ENCODE data around the gene NPHP3.

The NPHP3 gene

GRCh38 chr3:132694991-132695390 is 27.2 kb downstream of the NPHP3 start:
- Histone ChIP-seq H3K9me3 (ENCODE audit: control insufficient read depth in 1 of 2, low read length in 2 of 2) (no peaks in the 10 kb centered on the region), H3K4me1 (ENCODE audit: control insufficient read depth in 1 of 2, insufficient read depth in 2 of 2, low read length in 2 of 2) (peaks cover 0 to 7% of the 10 kb centered on the region in 2 donors), H3K9ac (ENCODE audit: low read depth in 1 of 2, low read length in 2 of 2) (no peak overlapping the region), H3K4me3 (ENCODE audit: low read depth in 1 of 2, low read length in 2 of 2) (no peak overlapping the region), H3K36me3 (ENCODE audit: control insufficient read depth in 1 of 2, insufficient read depth in 2 of 2, low read length in 2 of 2) (peaks cover 19 to 52% of the 10 kb centered on the region in 2 donors), H3K27ac (ENCODE audit: low read depth, low read length) (no peak overlapping the region), H3K27me3 (ENCODE audit: control insufficient read depth in 1 of 2, insufficient read depth in 2 of 2, low read length in 2 of 2) (no peaks in the 10 kb centered on the region)

- Histone ChIP-seq H3K9ac (ENCODE audit: low read depth in 1 of 2, low read length in 2 of 2) (no peak overlapping the region), H3K4me3 (ENCODE audit: low read depth in 1 of 2, low read length in 2 of 2) (no peak overlapping the region), H3K27ac (ENCODE audit: low read depth, low read length) (no peak overlapping the region), H3K27me3 (ENCODE audit: control insufficient read depth in 1 of 2, insufficient read depth in 2 of 2, low read length in 2 of 2) (no peaks in the 10 kb centered on the region), H3K4me1 (ENCODE audit: control insufficient read depth in 1 of 2, insufficient read depth in 2 of 2, low read length in 2 of 2) (peaks cover 0 to 7% of the 10 kb centered on the region in 2 donors), H3K9me3 (ENCODE audit: control insufficient read depth in 1 of 2, low read length in 2 of 2) (no peaks in the 10 kb centered on the region), H3K36me3 (ENCODE audit: control insufficient read depth in 1 of 2, insufficient read depth in 2 of 2, low read length in 2 of 2) (peaks cover 37 to 52% of the 10 kb centered on the region in 2 donors)
Measured at GRCh38 chr3:132690040-132690439, 32.2 kb downstream of the NPHP3 start.

GRCh38 chr3:132682201-132682600 is 40.0 kb downstream of the NPHP3 start:
- Histone ChIP-seq H3K36me3 (ENCODE audit: control insufficient read depth in 1 of 2, insufficient read depth in 2 of 2, low read length in 2 of 2) (peaks cover 27 to 56% of the 10 kb centered on the region in 2 donors), H3K27ac (ENCODE audit: low read depth, low read length) (no peak overlapping the region), H3K4me3 (ENCODE audit: low read depth in 1 of 2, low read length in 2 of 2) (no peak overlapping the region)

GRCh38 chr3:132681421-132681820 is 40.8 kb downstream of the NPHP3 start:
- H3K27me3 ChIP-seq (ENCODE audit: control insufficient read depth in 1 of 2, insufficient read depth in 2 of 2, low read length in 2 of 2), result no peaks in the 10 kb centered on the region
- H3K27ac ChIP-seq (ENCODE audit: low read depth, low read length), result no peak overlapping the region
- no peaks in the 10 kb centered on the region for H3K4me1 ChIP-seq (ENCODE audit: control insufficient read depth in 1 of 2, insufficient read depth in 2 of 2, low read length in 2 of 2)
- H3K4me3 ChIP-seq (ENCODE audit: low read depth in 1 of 2, low read length in 2 of 2), result no peak overlapping the region
- H3K9me3 ChIP-seq (ENCODE audit: control insufficient read depth in 1 of 2, low read length in 2 of 2), result no peaks in the 10 kb centered on the region
- H3K9ac ChIP-seq (ENCODE audit: low read depth in 1 of 2, low read length in 2 of 2), result no peak overlapping the region
- peaks cover 27 to 64% of the 10 kb centered on the region in 2 donors for H3K36me3 ChIP-seq (ENCODE audit: control insufficient read depth in 1 of 2, insufficient read depth in 2 of 2, low read length in 2 of 2)

More at GRCh38 chr3:132682201-132682600, 40.0 kb downstream of the NPHP3 start:
- no peaks in the 10 kb centered on the region for H3K9me3 ChIP-seq (ENCODE audit: control insufficient read depth in 1 of 2, low read length in 2 of 2)
- H3K27me3 ChIP-seq (ENCODE audit: control insufficient read depth in 1 of 2, insufficient read depth in 2 of 2, low read length in 2 of 2), result no peaks in the 10 kb centered on the region
- H3K4me1 ChIP-seq (ENCODE audit: control insufficient read depth in 1 of 2, insufficient read depth in 2 of 2, low read length in 2 of 2), result no peaks in the 10 kb centered on the region
- H3K9ac ChIP-seq (ENCODE audit: low read depth in 1 of 2, low read length in 2 of 2), result no peak overlapping the region

- H3K27ac ChIP-seq (ENCODE audit: low read depth, low read length), result no peak overlapping the region
- H3K9me3 ChIP-seq (ENCODE audit: control insufficient read depth in 1 of 2, low read length in 2 of 2), result no peaks in the 10 kb centered on the region
- H3K27me3 ChIP-seq (ENCODE audit: control insufficient read depth in 1 of 2, insufficient read depth in 2 of 2, low read length in 2 of 2), result no peaks in the 10 kb centered on the region
- peaks cover 20 to 72% of the 10 kb centered on the region in 2 donors for H3K36me3 ChIP-seq (ENCODE audit: control insufficient read depth in 1 of 2, insufficient read depth in 2 of 2, low read length in 2 of 2)
- no peak overlapping the region for H3K9ac ChIP-seq (ENCODE audit: low read depth in 1 of 2, low read length in 2 of 2)
- H3K4me1 ChIP-seq (ENCODE audit: control insufficient read depth in 1 of 2, insufficient read depth in 2 of 2, low read length in 2 of 2), result no peaks in the 10 kb centered on the region
- no peak overlapping the region for H3K4me3 ChIP-seq (ENCODE audit: low read depth in 1 of 2, low read length in 2 of 2)
Measured at GRCh38 chr3:132679911-132680310, 42.3 kb downstream of the NPHP3 start.

GRCh38 chr3:132675408-132675807 is 46.8 kb downstream of the NPHP3 start:
- Histone ChIP-seq H3K9ac (ENCODE audit: low read depth in 1 of 2, low read length in 2 of 2) (no peak overlapping the region), H3K27ac (ENCODE audit: low read depth, low read length) (no peak overlapping the region), H3K36me3 (ENCODE audit: control insufficient read depth in 1 of 2, insufficient read depth in 2 of 2, low read length in 2 of 2) (peaks cover 0 to 75% of the 10 kb centered on the region in 2 donors), H3K27me3 (ENCODE audit: control insufficient read depth in 1 of 2, insufficient read depth in 2 of 2, low read length in 2 of 2) (no peaks in the 10 kb centered on the region), H3K4me3 (ENCODE audit: low read depth in 1 of 2, low read length in 2 of 2) (no peak overlapping the region), H3K4me1 (ENCODE audit: control insufficient read depth in 1 of 2, insufficient read depth in 2 of 2, low read length in 2 of 2) (no peaks in the 10 kb centered on the region), H3K9me3 (ENCODE audit: control insufficient read depth in 1 of 2, low read length in 2 of 2) (no peaks in the 10 kb centered on the region)

GRCh38 chr3:132669256-132669777 is 52.9 kb downstream of the NPHP3 start:
- H3K36me3 ChIP-seq (ENCODE audit: control insufficient read depth in 1 of 2, insufficient read depth in 2 of 2, low read length in 2 of 2), result peaks cover 11 to 33% of the 10 kb centered on the region in 2 donors
- H3K9me3 ChIP-seq (ENCODE audit: control insufficient read depth in 1 of 2, low read length in 2 of 2), result no peaks in the 10 kb centered on the region
- H3K27me3 ChIP-seq (ENCODE audit: control insufficient read depth in 1 of 2, insufficient read depth in 2 of 2, low read length in 2 of 2), result no peaks in the 10 kb centered on the region
- no peak overlapping the region for H3K27ac ChIP-seq (ENCODE audit: low read depth, low read length)
- H3K4me3 ChIP-seq (ENCODE audit: low read depth in 1 of 2, low read length in 2 of 2), result no peak overlapping the region
- peaks cover 0 to 14% of the 10 kb centered on the region in 2 donors for H3K4me1 ChIP-seq (ENCODE audit: control insufficient read depth in 1 of 2, insufficient read depth in 2 of 2, low read length in 2 of 2)
- H3K9ac ChIP-seq (ENCODE audit: low read depth in 1 of 2, low read length in 2 of 2), result no peak overlapping the region

- Histone ChIP-seq H3K27me3 (ENCODE audit: control insufficient read depth in 1 of 2, insufficient read depth in 2 of 2, low read length in 2 of 2) (no peaks in the 10 kb centered on the region), H3K9me3 (ENCODE audit: control insufficient read depth in 1 of 2, low read length in 2 of 2) (no peaks in the 10 kb centered on the region), H3K27ac (ENCODE audit: low read depth, low read length) (no peak overlapping the region), H3K36me3 (ENCODE audit: control insufficient read depth in 1 of 2, insufficient read depth in 2 of 2, low read length in 2 of 2) (peaks cover 7 to 11% of the 10 kb centered on the region in 2 donors), H3K4me3 (ENCODE audit: low read depth in 1 of 2, low read length in 2 of 2) (no peak overlapping the region), H3K9ac (ENCODE audit: low read depth in 1 of 2, low read length in 2 of 2) (no peak overlapping the region), H3K4me1 (ENCODE audit: control insufficient read depth in 1 of 2, insufficient read depth in 2 of 2, low read length in 2 of 2) (peaks cover 6 to 39% of the 10 kb centered on the region in 2 donors)
Measured at GRCh38 chr3:132665230-132665745, 56.9 kb downstream of the NPHP3 start.

GRCh38 chr3:132662212-132662611 is 60.0 kb downstream of the NPHP3 start:
- Histone ChIP-seq H3K9me3 (ENCODE audit: control insufficient read depth in 1 of 2, low read length in 2 of 2) (no peaks in the 10 kb centered on the region), H3K4me3 (ENCODE audit: low read depth in 1 of 2, low read length in 2 of 2) (peak overlapping the region; percentile 41 to 96), H3K27ac (ENCODE audit: low read depth, low read length) (no peak overlapping the region), H3K36me3 (ENCODE audit: control insufficient read depth in 1 of 2, insufficient read depth in 2 of 2, low read length in 2 of 2) (peaks cover 4 to 6% of the 10 kb centered on the region in 2 donors), H3K27me3 (ENCODE audit: control insufficient read depth in 1 of 2, insufficient read depth in 2 of 2, low read length in 2 of 2) (no peaks in the 10 kb centered on the region), H3K9ac (ENCODE audit: low read depth in 1 of 2, low read length in 2 of 2) (no peak overlapping the region), H3K4me1 (ENCODE audit: control insufficient read depth in 1 of 2, insufficient read depth in 2 of 2, low read length in 2 of 2) (peaks cover 8 to 43% of the 10 kb centered on the region in 2 donors)

- Histone ChIP-seq H3K27ac (ENCODE audit: low read depth, low read length) (peak overlapping the region; percentile 92), H3K9me3 (ENCODE audit: control insufficient read depth in 1 of 2, low read length in 2 of 2) (no peaks in the 10 kb centered on the region), H3K36me3 (ENCODE audit: control insufficient read depth in 1 of 2, insufficient read depth in 2 of 2, low read length in 2 of 2) (no peaks in the 10 kb centered on the region), H3K27me3 (ENCODE audit: control insufficient read depth in 1 of 2, insufficient read depth in 2 of 2, low read length in 2 of 2) (no peaks in the 10 kb centered on the region), H3K4me1 (ENCODE audit: control insufficient read depth in 1 of 2, insufficient read depth in 2 of 2, low read length in 2 of 2) (peaks cover 10 to 44% of the 10 kb centered on the region in 2 donors), H3K4me3 (ENCODE audit: low read depth in 1 of 2, low read length in 2 of 2) (peak overlapping the region; percentile 96 to 97), H3K9ac (ENCODE audit: low read depth in 1 of 2, low read length in 2 of 2) (peak overlapping the region; percentile 87 to 95)
Measured at GRCh38 chr3:132661101-132661500, 61.1 kb downstream of the NPHP3 start.

Measured in duodenal mucosa (tissue), 2 donors.